ENCODE data around the gene EPHA5. TPM values are rescaled to one million over a fixed set of nuclear protein-coding genes. Genes with fewer than 3 reads are reported as not detected.

Gene EPHA5
- total and polyA plus RNA-seq, 2 donors: 0.05 TPM

DNA sequence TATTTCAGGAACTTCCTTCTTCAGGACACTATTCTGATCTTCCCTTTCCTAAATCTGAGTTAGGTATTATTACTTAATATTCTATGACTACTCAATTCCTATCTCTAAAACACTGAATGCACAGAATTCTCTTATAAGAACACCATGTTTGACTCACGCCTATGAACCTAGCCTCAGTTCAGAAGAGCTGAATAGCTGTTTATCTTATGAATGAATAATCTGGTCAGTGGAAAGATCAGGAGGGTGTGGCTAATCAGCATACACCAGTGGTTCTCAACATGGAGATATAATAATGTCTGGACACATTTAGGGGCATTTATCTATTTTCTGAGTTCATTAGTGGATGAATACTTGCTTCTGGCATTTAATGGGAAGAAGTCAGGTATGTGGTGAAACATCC is 24.2 kb downstream of the EPHA5 start:
- 95% methylated on average over 1 of the region's 1 CpG for WGBS
- H3K4me3 ChIP-seq (ENCODE audit: low read length in 2 of 2): no peak overlapping the region

DNA sequence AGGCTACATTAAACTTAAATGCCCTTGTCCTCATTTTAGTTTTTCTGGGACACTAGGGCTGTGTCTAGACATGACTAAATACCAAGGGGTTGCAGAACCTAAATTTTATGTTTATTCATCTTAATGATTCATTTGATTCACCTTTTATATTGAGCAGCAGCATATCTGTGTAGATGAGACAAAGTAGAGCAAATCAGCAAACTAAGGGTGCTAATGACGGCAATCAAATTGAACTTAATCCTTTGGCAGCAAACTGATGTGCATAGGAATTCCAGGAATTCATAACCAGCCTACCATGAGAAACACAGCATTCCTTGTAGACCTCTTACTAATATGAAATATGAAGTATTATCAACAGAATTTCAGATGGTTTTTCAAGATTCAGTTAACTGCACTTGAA is 25.1 kb downstream of the EPHA5 start:
- no peak for DNase-seq (ENCODE audit: low read depth in 6 of 9, low spot score in 9 of 9)
- whole genome bisulfite sequencing: 90% methylated on average over 1 of the region's 1 CpG
- H3K27ac ChIP-seq (ENCODE audit: low read depth in 1 of 2, low read length in 1 of 2): no peak overlapping the region
- no peaks in the 10 kb centered on the region for H3K4me1 ChIP-seq (ENCODE audit: control insufficient read depth in 2 of 2, insufficient read depth in 2 of 2, low read length in 2 of 2)
- no peaks in the 10 kb centered on the region for H3K36me3 ChIP-seq (ENCODE audit: control insufficient read depth in 2 of 2, insufficient read depth in 2 of 2, low read length in 1 of 2)
- H3K27me3 ChIP-seq (ENCODE audit: control insufficient read depth in 2 of 2, insufficient read depth in 1 of 2, low read length in 1 of 2): no peaks in the 10 kb centered on the region
- H3K4me3 ChIP-seq (ENCODE audit: low read length in 2 of 2): no peak overlapping the region
- no peaks in the 10 kb centered on the region for H3K9me3 ChIP-seq (ENCODE audit: control insufficient read depth in 2 of 2, insufficient read depth in 1 of 2, low read length in 1 of 2)

More for the DNA sequence above, 24.2 kb downstream of the EPHA5 start:
- Histone ChIP-seq H3K9me3 (ENCODE audit: control insufficient read depth in 2 of 2, insufficient read depth in 1 of 2, low read length in 1 of 2) (no peaks in the 10 kb centered on the region), H3K4me1 (ENCODE audit: control insufficient read depth in 2 of 2, insufficient read depth in 2 of 2, low read length in 2 of 2) (no peaks in the 10 kb centered on the region), H3K36me3 (ENCODE audit: control insufficient read depth in 2 of 2, insufficient read depth in 2 of 2, low read length in 1 of 2) (no peaks in the 10 kb centered on the region), H3K27ac (ENCODE audit: low read depth in 1 of 2, low read length in 1 of 2) (no peak overlapping the region), H3K27me3 (ENCODE audit: control insufficient read depth in 2 of 2, insufficient read depth in 1 of 2, low read length in 1 of 2) (no peaks in the 10 kb centered on the region)
- no peak for DNase-seq (ENCODE audit: low read depth in 6 of 9, low spot score in 9 of 9)

DNA sequence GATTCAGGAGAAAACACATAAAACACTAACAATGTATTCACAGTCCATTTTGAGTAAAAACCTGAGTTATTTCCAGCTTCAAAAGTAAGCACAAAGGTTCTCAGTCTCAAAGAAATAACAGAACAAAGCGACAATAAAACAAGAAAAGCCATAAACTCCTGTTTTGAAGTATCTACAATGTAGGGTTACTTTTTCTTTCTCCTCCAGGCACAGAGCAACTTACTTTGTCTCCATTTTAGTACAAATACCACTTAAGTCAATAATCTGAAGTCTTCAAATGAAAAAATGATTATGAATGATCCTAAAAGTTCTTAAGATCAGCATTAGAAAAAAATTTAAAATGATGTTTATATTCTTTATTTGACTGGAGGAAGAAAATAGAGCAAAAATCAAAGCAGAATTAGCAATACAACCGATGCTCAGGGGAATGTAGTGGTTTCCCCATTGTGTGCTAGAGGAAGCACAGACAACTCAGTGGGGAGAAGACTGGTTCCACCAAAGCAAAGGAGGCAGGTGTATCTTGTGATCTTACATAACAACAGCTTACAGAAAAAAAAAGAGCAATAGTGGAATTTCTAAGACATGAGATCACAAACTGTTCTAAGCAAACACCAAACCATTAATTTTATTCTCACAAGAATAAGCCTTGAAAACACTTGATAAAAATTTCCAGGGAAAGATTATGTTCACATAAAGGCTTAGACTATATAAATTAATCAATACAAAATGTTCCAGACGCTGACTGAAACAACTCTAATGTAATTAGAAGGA is 35.1 kb downstream of the EPHA5 start:
- 61% methylated on average over 3 of the region's 3 CpGs for WGBS
- Histone ChIP-seq H3K4me1 (ENCODE audit: control insufficient read depth in 2 of 2, insufficient read depth in 2 of 2, low read length in 2 of 2) (no peaks in the 10 kb centered on the region), H3K4me3 (ENCODE audit: low read length in 2 of 2) (no peak overlapping the region)

DNA sequence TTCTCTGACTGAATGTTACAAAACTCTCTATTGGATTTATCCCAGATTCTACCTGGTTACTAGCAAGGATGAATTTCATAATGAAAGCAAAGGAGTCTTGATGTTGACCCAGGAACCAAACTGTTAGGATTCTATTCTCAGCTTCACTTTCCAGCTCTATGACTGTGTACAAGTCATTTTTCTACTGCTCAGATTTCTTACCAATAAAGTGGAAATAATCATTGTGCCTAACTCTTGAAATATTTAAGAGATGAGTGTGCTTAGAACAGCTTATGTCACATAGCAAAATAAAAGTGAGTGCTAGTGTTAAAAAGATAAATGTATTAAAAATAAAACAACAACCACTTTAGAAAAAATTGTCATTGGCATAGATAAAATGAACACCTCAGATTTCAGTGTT is 45.6 kb downstream of the EPHA5 start:
- Histone ChIP-seq H3K4me1 (ENCODE audit: control insufficient read depth in 2 of 2, insufficient read depth in 2 of 2, low read length in 2 of 2) (no peaks in the 10 kb centered on the region), H3K27me3 (ENCODE audit: control insufficient read depth in 2 of 2, insufficient read depth in 1 of 2, low read length in 1 of 2) (no peaks in the 10 kb centered on the region), H3K27ac (ENCODE audit: low read depth in 1 of 2, low read length in 1 of 2) (no peak overlapping the region), H3K4me3 (ENCODE audit: low read length in 2 of 2) (no peak overlapping the region), H3K9me3 (ENCODE audit: control insufficient read depth in 2 of 2, insufficient read depth in 1 of 2, low read length in 1 of 2) (no peaks in the 10 kb centered on the region), H3K36me3 (ENCODE audit: control insufficient read depth in 2 of 2, insufficient read depth in 2 of 2, low read length in 1 of 2) (no peaks in the 10 kb centered on the region)
- no peak for DNase-seq (ENCODE audit: low read depth in 6 of 9, low spot score in 9 of 9)

More for the DNA sequence above, 35.1 kb downstream of the EPHA5 start:
- H3K9me3 ChIP-seq (ENCODE audit: control insufficient read depth in 2 of 2, insufficient read depth in 1 of 2, low read length in 1 of 2): no peaks in the 10 kb centered on the region
- no peaks in the 10 kb centered on the region for H3K36me3 ChIP-seq (ENCODE audit: control insufficient read depth in 2 of 2, insufficient read depth in 2 of 2, low read length in 1 of 2)
- H3K27ac ChIP-seq (ENCODE audit: low read depth in 1 of 2, low read length in 1 of 2): no peak overlapping the region
- DNase-seq (ENCODE audit: low read depth in 6 of 9, low spot score in 9 of 9): no peak
- H3K27me3 ChIP-seq (ENCODE audit: control insufficient read depth in 2 of 2, insufficient read depth in 1 of 2, low read length in 1 of 2): no peaks in the 10 kb centered on the region

DNA sequence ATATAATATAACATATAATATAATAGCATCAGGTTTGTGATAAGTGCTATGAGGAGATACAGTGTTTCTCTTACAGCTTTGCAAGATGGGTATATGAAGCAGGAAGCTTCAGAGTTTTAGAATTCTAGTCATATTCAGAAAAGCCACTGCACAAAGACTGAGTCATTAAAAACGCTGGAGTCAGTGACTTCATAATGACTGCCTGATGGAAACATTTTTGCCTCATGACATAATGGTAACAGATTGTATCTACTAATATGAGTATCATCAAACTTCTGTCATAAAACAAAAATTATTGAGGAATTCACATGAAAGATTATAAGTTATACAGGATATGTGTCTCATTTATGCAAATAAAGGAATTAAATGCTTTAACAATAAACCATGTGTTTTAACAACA is 46.8 kb downstream of the EPHA5 start:
- WGBS: 84% methylated on average over 1 of the region's 1 CpG
- Histone ChIP-seq H3K4me3 (ENCODE audit: low read length in 2 of 2) (no peak overlapping the region), H3K27me3 (ENCODE audit: control insufficient read depth in 2 of 2, insufficient read depth in 1 of 2, low read length in 1 of 2) (no peaks in the 10 kb centered on the region), H3K27ac (ENCODE audit: low read depth in 1 of 2, low read length in 1 of 2) (no peak overlapping the region), H3K9me3 (ENCODE audit: control insufficient read depth in 2 of 2, insufficient read depth in 1 of 2, low read length in 1 of 2) (no peaks in the 10 kb centered on the region), H3K36me3 (ENCODE audit: control insufficient read depth in 2 of 2, insufficient read depth in 2 of 2, low read length in 1 of 2) (no peaks in the 10 kb centered on the region), H3K4me1 (ENCODE audit: control insufficient read depth in 2 of 2, insufficient read depth in 2 of 2, low read length in 2 of 2) (no peaks in the 10 kb centered on the region)
- DNase-seq (ENCODE audit: low read depth in 6 of 9, low spot score in 9 of 9): no peak

DNA sequence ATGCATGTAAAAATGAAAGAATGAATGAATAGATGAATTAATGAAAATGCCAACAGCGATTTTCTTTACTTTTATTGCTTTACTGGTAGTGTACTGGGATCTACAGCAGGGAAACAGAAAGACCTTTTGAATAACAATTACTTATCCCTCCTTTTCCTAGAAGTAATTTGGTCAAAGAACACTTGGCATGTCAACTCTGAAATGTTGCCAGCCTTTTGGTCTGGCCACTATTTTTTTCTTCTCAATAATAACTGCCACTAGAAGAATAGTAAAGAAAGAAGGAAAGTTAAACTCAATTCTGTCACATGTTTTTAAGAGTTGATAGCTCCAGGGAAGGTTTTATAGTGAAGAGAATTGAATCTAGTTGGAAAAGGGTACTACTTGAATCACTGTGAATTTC is 52.9 kb downstream of the EPHA5 start:
- Histone ChIP-seq H3K4me3 (ENCODE audit: low read length in 2 of 2) (no peak overlapping the region), H3K27ac (ENCODE audit: low read depth in 1 of 2, low read length in 1 of 2) (no peak overlapping the region), H3K36me3 (ENCODE audit: control insufficient read depth in 2 of 2, insufficient read depth in 2 of 2, low read length in 1 of 2) (no peaks in the 10 kb centered on the region), H3K9me3 (ENCODE audit: control insufficient read depth in 2 of 2, insufficient read depth in 1 of 2, low read length in 1 of 2) (no peaks in the 10 kb centered on the region), H3K27me3 (ENCODE audit: control insufficient read depth in 2 of 2, insufficient read depth in 1 of 2, low read length in 1 of 2) (no peaks in the 10 kb centered on the region), H3K4me1 (ENCODE audit: control insufficient read depth in 2 of 2, insufficient read depth in 2 of 2, low read length in 2 of 2) (no peaks in the 10 kb centered on the region)
- WGBS: 65% methylated on average over 1 of the region's 1 CpG
- DNase-seq (ENCODE audit: low read depth in 6 of 9, low spot score in 9 of 9): no peak

DNA sequence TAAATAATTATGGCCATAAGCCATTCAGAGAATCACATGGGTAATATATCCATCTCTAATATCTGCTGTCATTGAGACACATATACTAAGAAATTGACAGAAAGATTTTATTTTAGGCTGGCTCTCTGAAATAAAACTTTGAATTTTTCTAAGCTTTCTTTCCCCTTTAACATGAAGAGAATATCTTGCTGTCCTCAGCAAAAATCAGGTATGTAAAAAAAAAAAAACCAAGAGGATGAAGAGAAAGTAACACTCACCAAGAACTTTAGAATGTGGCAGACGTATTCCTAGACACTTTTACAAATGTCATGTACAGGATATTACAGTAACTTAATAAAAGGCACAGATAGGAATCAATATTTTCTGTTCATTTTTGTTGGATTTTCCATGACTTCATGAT is 65.8 kb downstream of the EPHA5 start:
- no peak for DNase-seq (ENCODE audit: low read depth in 6 of 9, low spot score in 9 of 9)
- H3K9me3 ChIP-seq (ENCODE audit: control insufficient read depth in 2 of 2, insufficient read depth in 1 of 2, low read length in 1 of 2): no peaks in the 10 kb centered on the region
- H3K4me1 ChIP-seq (ENCODE audit: control insufficient read depth in 2 of 2, insufficient read depth in 2 of 2, low read length in 2 of 2): no peaks in the 10 kb centered on the region
- no peak overlapping the region for H3K27ac ChIP-seq (ENCODE audit: low read depth in 1 of 2, low read length in 1 of 2)
- WGBS: 80% methylated on average over 1 of the region's 1 CpG
- H3K36me3 ChIP-seq (ENCODE audit: control insufficient read depth in 2 of 2, insufficient read depth in 2 of 2, low read length in 1 of 2): no peaks in the 10 kb centered on the region
- H3K27me3 ChIP-seq (ENCODE audit: control insufficient read depth in 2 of 2, insufficient read depth in 1 of 2, low read length in 1 of 2): no peaks in the 10 kb centered on the region
- no peak overlapping the region for H3K4me3 ChIP-seq (ENCODE audit: low read length in 2 of 2)

DNA sequence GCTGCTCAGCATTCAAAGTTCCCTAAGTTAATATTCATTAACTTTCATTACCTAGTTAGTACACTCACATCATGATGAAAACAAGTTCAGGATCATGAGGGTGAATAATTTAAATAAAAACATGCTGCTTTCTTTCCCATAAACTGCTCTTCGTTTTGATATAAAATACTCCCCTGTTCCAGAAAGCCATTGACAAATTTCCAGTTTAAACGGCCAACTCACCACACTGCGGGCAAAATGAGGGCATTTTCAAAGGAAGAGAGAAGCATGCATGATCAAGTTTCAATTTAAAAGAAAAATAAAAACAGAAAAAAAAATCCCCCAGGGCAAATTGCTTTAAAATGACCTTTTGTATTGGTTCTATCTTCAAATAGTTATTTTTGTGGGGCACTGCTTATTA is 69.6 kb downstream of the EPHA5 start:
- Histone ChIP-seq H3K36me3 (ENCODE audit: control insufficient read depth in 2 of 2, insufficient read depth in 2 of 2, low read length in 1 of 2) (no peaks in the 10 kb centered on the region), H3K27me3 (ENCODE audit: control insufficient read depth in 2 of 2, insufficient read depth in 1 of 2, low read length in 1 of 2) (no peaks in the 10 kb centered on the region), H3K4me3 (ENCODE audit: low read length in 2 of 2) (no peak overlapping the region), H3K4me1 (ENCODE audit: control insufficient read depth in 2 of 2, insufficient read depth in 2 of 2, low read length in 2 of 2) (no peaks in the 10 kb centered on the region), H3K27ac (ENCODE audit: low read depth in 1 of 2, low read length in 1 of 2) (no peak overlapping the region), H3K9me3 (ENCODE audit: control insufficient read depth in 2 of 2, insufficient read depth in 1 of 2, low read length in 1 of 2) (no peaks in the 10 kb centered on the region)
- no peak for DNase-seq (ENCODE audit: low read depth in 6 of 9, low spot score in 9 of 9)
- 82% methylated on average over 3 of the region's 3 CpGs for WGBS

DNA sequence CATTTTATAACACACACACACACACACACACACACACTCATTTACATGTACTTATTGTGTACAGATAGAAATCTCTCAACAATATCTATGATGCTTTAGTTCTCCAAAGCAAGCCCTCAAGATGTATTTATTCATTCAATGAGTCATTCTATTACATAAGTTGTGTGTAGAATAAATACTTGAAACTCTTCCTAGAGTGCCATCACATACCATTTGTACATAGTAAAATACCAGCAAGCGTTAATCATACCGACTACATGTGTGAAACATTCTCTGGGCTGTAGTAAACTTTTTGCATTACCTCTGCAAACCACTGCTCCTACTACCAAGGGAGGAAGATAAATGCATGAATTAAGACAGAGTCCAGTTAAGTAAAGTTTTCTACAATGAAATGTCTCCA is 70.9 kb downstream of the EPHA5 start:
- H3K4me3 ChIP-seq (ENCODE audit: low read length in 2 of 2): no peak overlapping the region
- no peaks in the 10 kb centered on the region for H3K36me3 ChIP-seq (ENCODE audit: control insufficient read depth in 2 of 2, insufficient read depth in 2 of 2, low read length in 1 of 2)
- no peaks in the 10 kb centered on the region for H3K4me1 ChIP-seq (ENCODE audit: control insufficient read depth in 2 of 2, insufficient read depth in 2 of 2, low read length in 2 of 2)
- no peak overlapping the region for H3K27ac ChIP-seq (ENCODE audit: low read depth in 1 of 2, low read length in 1 of 2)
- DNase-seq (ENCODE audit: low read depth in 6 of 9, low spot score in 9 of 9): no peak
- WGBS: over 99% methylated on average over 2 of the region's 2 CpGs
- no peaks in the 10 kb centered on the region for H3K9me3 ChIP-seq (ENCODE audit: control insufficient read depth in 2 of 2, insufficient read depth in 1 of 2, low read length in 1 of 2)
- no peaks in the 10 kb centered on the region for H3K27me3 ChIP-seq (ENCODE audit: control insufficient read depth in 2 of 2, insufficient read depth in 1 of 2, low read length in 1 of 2)

Data from thymus (tissue), 11 donors.